Hindlimb muscle (tissue), 1 donor: ENCODE results near the gene STUM. TPM values are rescaled to one million over a fixed set of nuclear protein-coding genes. Genes with fewer than 3 reads are reported as not detected.
"Not testable (repeated sequence)": the region's sequence is repeated elsewhere in the genome, so short reads cannot be mapped to it uniquely, and the experiment has no call there.

Source experiments
- DNase-seq: peaks from one replicate; pipeline ENCODE4 v3.0.0-alpha.2; 2013
- polyA plus RNA-seq: library from polyadenylated mRNA; unstranded; fragments of 120-200 nt; gene quantifications from one replicate; pipeline ENCODE4 v1.2.1, GENCODE V29; 2013; ENCODE audit not compliant: insufficient read length

STUM gene
- polyA plus RNA-seq, 1 donor = 20.5 TPM

- DNase-seq = no peak
These were observed 79.5 kb downstream of the STUM start for GRCh38 chr1:226627924-226628611.

DNA sequence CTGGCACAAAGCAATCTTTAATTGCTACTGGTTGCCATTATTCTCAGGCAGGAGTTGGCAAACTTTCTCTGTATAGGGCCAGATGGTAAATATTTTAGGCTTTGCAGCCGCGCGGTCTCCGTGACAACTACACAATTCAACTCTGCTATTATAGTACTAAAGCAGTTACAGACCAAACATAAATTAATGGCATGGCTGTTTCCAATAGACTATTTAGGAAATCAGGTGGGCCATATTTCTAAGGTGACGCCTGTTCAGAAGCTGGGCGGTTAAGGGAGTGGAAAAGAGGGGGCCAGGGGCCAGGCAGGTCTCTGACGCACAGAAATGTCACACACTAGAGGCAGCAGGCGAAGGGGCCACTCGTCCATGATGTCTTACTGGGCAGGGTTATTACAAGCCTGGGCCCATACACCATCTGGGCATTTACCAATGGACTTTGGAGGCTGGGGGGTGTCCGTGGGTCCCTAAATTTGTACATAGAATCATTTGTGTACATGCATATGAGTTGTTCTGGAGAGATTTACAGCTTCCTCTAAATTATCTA, 80.1 kb downstream of the STUM start:
- peak; percentile 38 for DNase-seq

- no peak for DNase-seq
These were observed 80.8 kb downstream of the STUM start for GRCh38 chr1:226629210-226629895.

GRCh38 chr1:226629896-226630550, 81.5 kb downstream of the STUM start:
- no peak for DNase-seq

GRCh38 chr1:226630592-226630991, 82.0 kb downstream of the STUM start:
- DNase-seq = no peak

DNA sequence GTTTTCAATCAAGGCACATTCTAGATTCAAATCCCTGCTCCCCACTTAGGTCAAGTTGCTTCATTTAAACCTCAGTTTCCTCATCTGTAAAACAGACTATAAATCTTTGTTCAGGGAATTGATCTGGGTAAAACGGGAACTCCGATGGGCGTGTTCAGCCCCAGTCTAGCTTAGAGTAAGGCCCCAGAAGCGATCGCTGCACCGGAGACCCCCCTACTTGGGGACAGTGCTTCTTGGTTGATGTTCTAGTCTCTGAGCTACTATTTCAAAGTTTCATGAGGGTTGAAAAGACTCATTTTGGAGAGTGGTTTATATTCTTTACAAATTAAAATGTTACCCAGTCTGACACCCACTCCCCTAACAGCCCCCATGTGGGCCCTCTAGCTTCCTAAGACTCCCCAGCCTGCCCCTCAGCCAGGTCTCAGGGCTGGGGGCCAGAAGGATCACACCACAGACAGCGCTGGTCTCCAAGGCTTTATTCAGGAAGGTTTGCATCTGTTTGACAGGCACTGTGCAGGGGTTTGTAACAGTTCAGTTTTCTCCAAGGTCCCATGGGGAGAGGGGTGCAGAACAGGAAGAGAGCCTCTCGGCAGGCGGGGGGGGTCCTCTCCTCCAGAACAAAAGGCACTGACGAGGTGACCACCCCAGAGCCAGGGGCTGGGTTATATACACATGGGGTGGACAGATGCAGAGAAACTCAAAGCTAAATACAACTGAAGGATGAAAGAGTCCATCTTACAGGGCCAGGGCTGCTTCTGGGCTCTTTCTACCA, 82.9 kb downstream of the STUM start:
- no peak for DNase-seq

- DNase-seq = no peak
These were observed 83.8 kb downstream of the STUM start for GRCh38 chr1:226632169-226632879.

DNA sequence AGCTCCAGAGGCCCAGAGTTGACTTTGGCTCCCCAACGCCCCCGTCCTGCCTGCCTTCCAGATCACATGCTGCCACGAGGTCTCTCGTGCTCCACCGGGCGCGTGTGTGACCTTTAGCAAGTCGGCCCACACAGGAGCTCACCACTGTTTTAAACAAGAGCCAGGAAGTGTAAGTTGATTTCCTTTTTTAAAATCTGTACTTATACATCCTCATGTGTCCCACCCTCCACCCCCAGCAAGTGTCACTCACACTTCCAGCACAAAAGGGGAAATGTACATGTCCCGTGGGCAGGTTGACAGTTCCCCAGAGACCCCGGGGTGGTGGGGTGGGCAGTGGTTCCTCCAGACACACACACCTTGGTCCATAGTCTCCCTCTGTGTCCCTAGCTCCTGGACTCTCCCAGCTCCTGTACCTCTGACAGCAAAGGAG, 84.4 kb downstream of the STUM start:
- no peak for DNase-seq

GRCh38 chr1:226633541-226634165, 85.1 kb downstream of the STUM start:
- DNase-seq = no peak

DNA sequence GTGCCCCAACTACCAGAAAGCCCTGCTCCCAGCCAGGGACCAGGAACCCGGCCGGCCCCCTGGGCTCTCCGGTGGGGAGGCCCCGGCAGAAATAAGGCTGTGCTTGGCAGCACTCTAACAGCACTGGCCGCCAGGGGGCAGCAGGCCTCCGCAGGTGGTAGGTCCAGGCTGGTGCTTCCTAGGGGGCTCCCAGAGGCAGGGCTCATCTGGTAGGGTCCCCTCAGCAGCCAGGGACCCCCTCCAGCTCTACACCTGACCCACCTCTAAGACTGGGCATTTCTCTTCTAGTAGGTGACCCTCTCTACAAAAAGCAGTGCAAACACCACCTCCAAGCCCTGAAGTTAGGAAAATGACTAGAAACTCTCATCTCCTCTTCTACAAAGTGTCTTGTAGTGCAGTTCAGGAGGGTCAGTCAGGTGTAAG, 85.6 kb downstream of the STUM start:
- peak; percentile 78 for DNase-seq

DNA sequence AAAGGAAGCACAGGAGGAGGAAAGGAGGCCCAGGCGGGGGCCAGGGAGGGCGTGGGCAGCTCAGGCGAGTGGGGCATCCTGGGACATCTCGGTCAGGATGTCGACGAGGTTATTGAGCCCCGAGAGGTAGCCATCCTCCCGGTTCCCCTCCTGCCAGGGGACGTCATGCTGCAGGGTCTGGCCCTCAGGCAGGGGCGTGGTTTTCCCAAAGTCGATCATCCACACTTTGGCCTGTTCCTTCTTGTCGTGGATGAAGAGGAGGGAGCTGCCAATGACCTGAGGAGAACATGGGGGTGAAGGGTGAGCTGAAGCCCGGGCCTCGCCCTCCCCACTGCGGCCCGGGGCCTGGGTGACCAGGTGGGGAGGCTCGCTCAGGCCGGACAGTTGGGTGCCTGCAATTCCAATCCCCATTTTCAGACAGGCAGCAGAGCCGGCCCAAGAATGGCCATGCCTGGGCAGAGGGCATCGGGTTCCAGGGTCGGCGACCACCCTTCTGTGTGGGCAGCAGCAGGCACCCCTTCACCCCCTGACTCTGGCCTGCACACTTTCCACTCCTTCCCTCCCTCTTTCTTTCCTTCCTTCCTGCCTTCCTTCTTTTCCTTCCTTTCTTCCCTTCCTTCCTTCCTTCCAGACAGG, 86.2 kb downstream of the STUM start:
- no peak for DNase-seq

- DNase-seq = no peak
These were observed 86.9 kb downstream of the STUM start for GRCh38 chr1:226635456-226635941.

- no peak for DNase-seq
These were observed 88.2 kb downstream of the STUM start for GRCh38 chr1:226636847-226637096.

- DNase-seq = peak; percentile 53
These were observed 88.8 kb downstream of the STUM start for GRCh38 chr1:226637147-226637935.

GRCh38 chr1:226638001-226638601, 89.5 kb downstream of the STUM start:
- peak; percentile 59 for DNase-seq

DNA sequence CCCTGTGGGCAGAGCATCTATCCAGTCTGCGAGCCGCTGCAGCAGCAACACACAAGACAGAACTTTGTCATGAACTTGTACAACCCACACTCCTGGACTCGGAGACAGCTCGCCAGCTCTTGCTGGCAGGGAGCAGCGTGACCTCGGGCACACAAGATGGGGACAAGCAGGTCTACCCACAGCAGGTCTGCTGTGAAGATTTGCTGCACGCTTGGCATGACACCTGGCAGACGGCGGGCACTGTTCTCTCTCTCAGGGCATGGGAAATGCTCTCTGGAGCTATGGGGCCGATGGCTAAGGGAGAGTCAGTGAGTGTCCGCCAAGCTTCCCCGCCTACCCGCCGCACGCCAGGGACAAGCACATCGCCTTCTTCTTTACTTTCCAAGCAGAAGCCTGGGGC, 90.0 kb downstream of the STUM start:
- DNase-seq = no peak

GRCh38 chr1:226639206-226639605, 90.6 kb downstream of the STUM start:
- DNase-seq = not testable (repeated sequence)

DNA sequence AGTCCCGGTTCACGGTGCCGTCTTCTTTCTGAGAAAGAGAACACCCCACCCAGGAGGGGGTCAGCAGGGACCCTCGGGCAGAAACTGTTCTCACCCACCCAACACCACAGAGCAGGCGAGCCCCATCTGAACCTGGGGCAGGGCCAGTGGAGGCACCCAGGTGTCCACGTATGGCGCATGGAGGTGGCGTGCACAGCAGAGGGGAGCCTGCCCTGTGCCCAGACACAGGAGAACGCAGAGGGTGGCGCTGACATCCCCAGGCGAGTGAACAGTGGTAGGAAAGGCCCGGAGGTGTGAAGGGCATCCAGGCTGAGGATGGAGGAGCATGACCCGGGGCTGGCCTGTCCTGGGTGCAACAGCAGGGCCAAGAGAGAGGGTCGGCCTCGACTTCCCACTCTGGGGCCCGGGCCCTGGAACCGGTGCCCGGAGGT, 91.1 kb downstream of the STUM start:
- no peak for DNase-seq

DNA sequence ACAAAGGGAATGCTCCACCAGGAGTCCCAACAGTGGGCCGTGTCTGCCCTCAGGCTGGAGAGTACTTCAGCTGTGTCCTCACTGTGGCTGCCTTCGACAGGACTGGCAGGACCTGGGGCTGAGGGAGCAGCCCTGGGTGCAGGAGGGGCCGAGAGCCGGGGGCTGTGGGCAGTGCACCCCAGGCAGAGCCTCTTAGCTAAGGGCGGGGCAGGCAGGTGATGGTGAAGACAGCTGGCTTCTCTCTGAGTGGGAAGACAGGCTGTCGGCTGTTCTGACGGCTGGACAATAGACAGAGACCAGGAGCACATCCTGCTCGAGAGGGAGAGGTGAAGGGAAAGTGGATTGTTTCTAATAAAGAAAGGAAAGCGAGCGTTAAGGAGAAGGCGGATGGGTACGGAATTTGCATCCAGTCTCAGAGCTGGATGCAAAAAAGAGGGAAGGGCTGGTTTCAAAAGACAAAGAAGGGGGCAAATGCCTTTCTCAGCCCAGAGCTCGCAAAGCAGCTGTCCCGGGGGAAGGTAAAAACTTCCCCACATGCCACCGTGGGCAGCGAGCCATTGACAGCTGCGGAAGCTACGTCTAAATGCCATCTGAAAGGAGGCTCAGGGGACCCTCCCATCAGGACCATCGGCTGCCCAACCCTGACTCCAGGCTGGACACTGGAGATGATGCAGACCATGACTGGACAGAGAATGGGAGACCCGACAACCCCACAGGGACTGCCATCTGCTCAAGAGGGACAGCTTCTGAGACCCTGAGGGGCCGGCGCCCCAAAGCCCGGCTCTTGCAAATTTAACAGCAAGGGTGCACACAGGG, 92.0 kb downstream of the STUM start:
- no peak for DNase-seq
